Esophagus squamous epithelium (tissue), 4 donors: ENCODE measurements around the gene MAMDC2.

Source experiments
- CTCF ChIP-seq, 6 experiments: fragments of 450-650 bp in 4 of 6; fragments of 200-600 bp in 2 of 6; sonication (generic) in 2 of 6; IDR thresholded peaks; one replicate each; pipeline ENCODE4 v1.5.1; 2016 to 2019; ENCODE audit warnings: antibody characterized with exemption in 6 of 6, mild to moderate bottlenecking in 4 of 6, moderate library complexity in 4 of 6
- POLR2A ChIP-seq, 4 donors: fragments of 450-650 bp; IDR thresholded peaks; one replicate each; pipeline ENCODE4 v1.6.1; 2017; ENCODE audit warnings: antibody characterized with exemption in 4 of 4, mild to moderate bottlenecking in 4 of 4, moderate library complexity in 3 of 4

DNA sequence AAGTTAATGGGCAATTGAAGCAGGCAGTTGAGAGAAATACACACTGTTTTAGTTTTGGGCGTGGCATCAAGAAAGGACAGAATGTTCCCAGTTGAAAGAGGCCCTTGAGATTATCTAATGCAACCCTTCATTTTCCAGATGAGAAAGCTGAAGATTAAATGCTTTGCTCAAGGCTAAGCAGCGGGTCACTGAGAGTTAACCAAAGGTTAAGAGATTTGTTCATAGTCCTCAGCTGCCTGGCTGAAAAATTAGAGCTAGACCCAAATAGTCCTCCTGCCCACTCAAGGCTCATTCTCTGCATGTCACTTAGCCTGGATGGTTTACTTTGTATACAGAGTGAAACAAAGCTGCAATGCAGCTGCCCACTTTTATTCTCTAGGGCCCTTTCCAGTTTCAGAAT, 46.7 kb upstream of the MAMDC2 start:
- no peak for TF ChIP-seq CTCF (IDR thresholded peaks at IDR 0.05)
- TF ChIP-seq POLR2A (IDR thresholded peaks at IDR 0.05) = no peak
